ENCODE data around the gene FAM83G. TPM values are rescaled to one million over a fixed set of nuclear protein-coding genes. Genes with fewer than 3 reads are reported as not detected.
"Not testable (repeated sequence)": the region's sequence is repeated elsewhere in the genome, so short reads cannot be mapped to it uniquely, and the experiment has no call there.

The FAM83G gene
- polyA plus RNA-seq, 4 donors: 0.91 to 8.1 (median 6.0) TPM

DNA sequence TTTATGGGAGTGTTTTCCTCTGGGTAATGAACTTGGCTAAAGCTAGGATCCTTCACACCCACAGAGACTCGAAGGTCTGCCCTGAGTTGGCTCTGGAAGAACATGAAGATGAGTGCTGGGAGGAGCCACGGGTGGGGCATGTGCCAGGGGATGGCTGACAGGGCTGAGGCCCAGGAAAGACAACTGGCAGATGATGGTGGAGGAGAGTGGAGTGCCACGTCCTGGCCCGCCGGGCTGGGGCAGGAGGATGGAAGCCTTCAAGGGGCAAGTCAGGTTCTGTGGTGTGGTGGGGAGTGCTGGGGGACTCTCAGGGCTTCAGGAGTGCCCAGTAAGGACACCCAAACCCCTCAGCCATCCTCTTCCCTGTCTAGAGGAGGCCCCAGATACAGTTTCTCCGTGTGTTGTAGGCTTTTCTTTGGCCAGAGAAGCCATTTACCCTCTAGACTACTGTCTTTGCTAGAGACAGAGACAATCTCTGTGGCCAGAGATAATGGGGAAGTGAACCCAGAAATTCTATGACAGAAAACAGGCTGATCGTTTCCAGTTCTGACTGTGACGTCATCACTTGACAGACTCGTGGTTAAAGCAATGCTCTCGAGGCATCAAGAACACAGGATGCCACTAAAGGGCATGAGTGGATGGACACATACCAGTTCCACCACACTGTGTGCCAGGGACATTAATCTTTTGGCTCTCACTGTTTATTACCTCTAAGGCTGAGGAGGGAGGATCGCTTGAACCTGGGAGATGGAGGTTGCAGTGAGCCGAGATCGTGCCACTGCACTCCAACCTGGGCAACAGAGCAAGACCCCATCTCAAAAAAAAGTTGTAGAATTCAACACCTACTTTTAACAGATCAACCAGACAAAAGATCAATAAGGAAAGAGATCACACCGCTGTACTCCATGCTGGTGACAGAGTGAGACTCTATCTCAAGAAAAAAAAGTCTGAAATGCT, 71.2 kb downstream of the FAM83G start:
- DNase-seq (ENCODE audit: low read depth in 4 of 4, low spot score in 3 of 4): no peak

DNA sequence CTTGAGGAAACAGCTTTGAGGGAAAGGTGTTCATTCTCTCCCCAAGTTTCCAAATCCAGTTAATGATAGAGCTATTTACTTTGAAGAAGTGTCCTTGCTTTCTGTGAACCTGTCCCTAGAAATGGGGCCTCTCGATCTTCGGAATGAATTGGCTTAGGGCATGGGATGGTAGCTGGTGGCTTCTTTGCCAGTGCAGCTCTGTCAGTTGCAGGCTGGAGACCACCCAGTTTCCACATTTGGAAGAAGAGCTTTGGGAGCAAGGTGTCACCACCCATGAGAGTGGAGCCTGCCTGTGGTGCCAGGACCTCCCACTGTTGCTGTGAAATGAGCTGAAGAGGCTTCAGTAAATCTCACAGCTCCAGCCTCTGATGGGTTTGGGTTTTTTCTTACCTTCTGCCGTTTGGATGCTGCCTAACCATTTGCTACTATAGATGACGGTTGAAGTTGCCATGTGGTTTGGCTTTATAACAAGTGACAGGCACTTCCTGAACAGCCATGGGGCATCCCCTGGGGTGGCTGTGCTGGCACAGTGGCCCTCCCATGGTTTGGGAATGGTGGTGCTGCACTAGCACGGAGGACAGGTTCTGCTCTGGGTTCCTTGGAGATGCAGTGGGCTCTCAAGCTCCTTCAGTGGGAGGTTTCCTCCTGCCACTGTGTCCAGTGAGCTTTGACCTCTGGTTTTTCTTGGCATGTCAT, 72.1 kb downstream of the FAM83G start:
- DNase-seq (ENCODE audit: low read depth in 4 of 4, low spot score in 3 of 4): no peak

DNA sequence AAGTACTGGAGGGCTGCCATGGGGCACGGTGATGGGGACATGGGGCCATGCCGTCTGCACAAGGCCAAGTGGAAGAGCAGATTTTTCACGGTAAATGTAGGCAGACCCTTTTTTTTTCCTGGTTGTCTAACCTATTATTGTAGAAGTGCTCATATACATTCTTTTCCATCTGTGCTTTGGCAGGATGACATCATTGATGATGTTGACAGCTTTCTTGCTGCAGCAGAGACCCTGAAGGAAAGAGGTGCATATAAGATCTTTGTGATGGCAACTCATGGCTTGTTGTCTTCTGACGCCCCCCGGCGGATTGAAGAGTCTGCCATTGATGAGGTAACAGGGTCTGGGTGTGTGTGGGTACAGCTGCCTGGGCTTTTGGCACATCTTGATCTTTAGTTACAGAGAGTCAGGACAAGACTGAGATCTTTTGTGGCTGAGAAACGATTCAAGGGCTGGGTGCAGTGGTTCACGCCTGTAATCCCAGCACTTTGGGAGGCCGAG, 75.9 kb downstream of the FAM83G start:
- DNase-seq (ENCODE audit: low read depth in 4 of 4, low spot score in 3 of 4): no peak

GRCh38 chr17:18925187-18925586, 79.4 kb downstream of the FAM83G start:
- DNase-seq (ENCODE audit: low read depth in 4 of 4, low spot score in 3 of 4): no peak

- DNase-seq (ENCODE audit: low read depth in 4 of 4, low spot score in 3 of 4): not testable (repeated sequence)
These were observed 82.0 kb downstream of the FAM83G start for GRCh38 chr17:18922596-18922995.

DNA sequence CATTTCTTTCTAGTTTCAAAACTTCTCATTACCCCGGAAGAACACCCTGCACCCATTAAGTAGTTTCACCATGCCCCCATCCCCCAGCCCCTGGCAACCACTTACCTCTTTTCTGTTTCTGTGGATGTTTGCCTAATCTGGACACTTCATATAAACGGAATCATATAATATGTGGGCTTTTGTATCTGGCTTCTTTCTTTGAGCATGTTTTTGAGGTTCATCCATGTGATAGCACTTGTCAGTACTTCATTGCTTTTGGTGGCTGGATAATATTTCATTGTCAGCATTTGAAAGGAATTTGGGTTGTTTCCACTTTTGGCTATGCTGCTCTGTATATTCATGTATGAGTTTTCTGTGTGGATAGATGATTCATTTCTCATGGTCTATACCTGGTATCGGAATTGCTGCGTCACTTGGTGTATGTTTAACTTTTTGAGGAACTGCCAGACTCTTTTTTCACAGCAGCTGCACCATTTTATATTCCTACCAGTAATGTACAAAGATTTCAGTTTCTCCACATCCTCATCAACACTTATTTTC, 82.6 kb downstream of the FAM83G start:
- DNase-seq (ENCODE audit: low read depth in 4 of 4, low spot score in 3 of 4): no peak

DNA sequence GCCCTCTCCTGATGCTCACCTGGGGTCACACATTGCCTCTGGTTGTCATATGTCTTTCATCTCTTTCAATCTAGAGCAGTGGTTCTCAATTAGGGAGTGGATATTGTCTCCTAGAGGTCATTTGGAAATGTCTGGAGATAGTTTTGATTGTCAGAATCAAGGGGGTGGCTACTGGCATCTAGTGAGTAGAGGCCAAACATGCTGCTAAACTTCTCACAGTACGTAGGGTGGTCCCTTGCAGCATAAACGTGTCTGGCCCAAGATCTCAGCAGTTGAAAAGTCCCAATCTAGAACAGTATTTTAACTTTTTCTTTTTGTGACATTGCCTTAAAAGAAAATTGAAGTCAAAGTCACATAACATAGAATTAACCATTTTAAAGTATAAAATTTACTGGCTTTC, 83.1 kb downstream of the FAM83G start:
- no peak for DNase-seq (ENCODE audit: low read depth in 4 of 4, low spot score in 3 of 4)

GRCh38 chr17:18920911-18921441, 83.6 kb downstream of the FAM83G start:
- no peak for DNase-seq (ENCODE audit: low read depth in 4 of 4, low spot score in 3 of 4)

DNA sequence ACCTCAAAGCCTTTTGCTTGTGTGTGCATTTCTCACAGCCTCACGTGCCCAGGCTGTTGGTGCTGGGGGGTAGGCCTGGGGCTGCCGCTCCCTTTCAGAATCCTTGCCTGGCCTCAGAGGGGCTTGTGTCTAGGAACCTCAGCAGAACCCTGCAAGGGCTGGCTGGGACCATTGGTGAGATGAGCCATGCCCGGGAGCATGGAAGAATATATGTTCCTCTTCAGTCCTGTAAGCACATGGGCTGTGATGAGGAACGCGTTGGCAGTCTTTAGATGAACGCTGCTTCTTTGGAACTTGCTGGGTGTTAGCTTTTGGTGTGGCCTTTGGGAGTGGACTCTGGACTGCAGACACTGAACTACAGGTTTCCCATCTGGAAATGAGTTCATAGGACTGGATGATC, 84.6 kb downstream of the FAM83G start:
- DNase-seq (ENCODE audit: low read depth in 4 of 4, low spot score in 3 of 4): no peak

Other genes starting within 250 kb of the FAM83G start
- 10 to 100 TPM; 45.8 to 54.1 (median 50.9) TPM for gene TVP23B, start 223.6 kb downstream of the FAM83G start, polyA plus RNA-seq (ENCODE audit: insufficient read length in 4 of 4)
- gene PRPSAP2, start 146.6 kb downstream of the FAM83G start, polyA plus RNA-seq (ENCODE audit: insufficient read length in 4 of 4): 10 to 100 TPM; 46.6 to 64.1 (median 58.1) TPM
- under 1 TPM; 0.15 to 0.64 (median 0.35) TPM for gene SLC5A10, start 52.6 kb downstream of the FAM83G start, polyA plus RNA-seq (ENCODE audit: insufficient read length in 4 of 4)
- gene GRAP, start 42.2 kb upstream of the FAM83G start, polyA plus RNA-seq (ENCODE audit: insufficient read length in 4 of 4): 1 to 10 TPM; 2.4 to 6.5 (median 5.0) TPM
- gene GRAPL, start 122.8 kb upstream of the FAM83G start, polyA plus RNA-seq (ENCODE audit: insufficient read length in 4 of 4): 1 to 10 TPM in 3 of 4 donors, under 1 TPM in 1; 0.98 to 7.0 (median 3.4) TPM
- gene EPN2, start 232.6 kb upstream of the FAM83G start, polyA plus RNA-seq (ENCODE audit: insufficient read length in 4 of 4): 10 to 100 TPM; 47.1 to 54.7 (median 48.5) TPM

Data from left renal pelvis (tissue), 4 donors.